Endothelial cell of umbilical vein (primary cell): ENCODE data around the gene NRDC. TPM values are rescaled to one million over a fixed set of nuclear protein-coding genes. Genes with fewer than 3 reads are reported as not detected.

Source experiments
- BruUV-seq: library from RNA; stranded (reverse); fragments of 400-500 nt; replicated peaks from 2 replicates; lab custom pipeline; 2021; lab: Mats Ljungman, UMichigan
- CTCF ChIA-PET: fragments of 300-600, 350-600 bp; sonication (Branson Sonifier 250); formaldehyde crosslinking; loops from one replicate; lab custom pipeline; 2021; ENCODE audit warnings: antibody characterized with exemption, inconsistent platforms; lab: Charles Lee
- POLR2A ChIA-PET: fragments of 300-600, 350-600 bp; sonication (Branson Sonifier 250); formaldehyde crosslinking; loops from one replicate; lab custom pipeline; 2021; ENCODE audit warnings: antibody characterized with exemption, inconsistent platforms; lab: Charles Lee
- DNase-seq: peaks from one replicate; pipeline ENCODE4 v3.0.0-alpha.2; 2011; ENCODE audit warnings: low read depth, low spot score
- FAIRE-seq: peaks from 2 replicates; lab custom pipeline; 2011; peaks lifted over from hg19 to GRCh38; lab: Jason Lieb, UNC
- H2AFZ ChIP-seq: 2 replicates; pipeline ENCODE4 v1.6.0; 2012; ENCODE audit warnings: low read depth, low read length, control low read depth, inconsistent platforms
- H3K27ac ChIP-seq: 2 replicates; pipeline ENCODE4 v1.5.1; 2011; ENCODE audit warnings: low read depth, mild to moderate bottlenecking, control low read depth, low read length, moderate library complexity; ENCODE audit not compliant: insufficient read depth
- H3K27me3 ChIP-seq, 2 experiments: 2 replicates each; pipeline versions ENCODE4 v1.6.0 to v1.6.1; 2011; ENCODE audit warnings: low read length in 2 of 2, mixed read lengths in 1 of 2; ENCODE audit not compliant: control insufficient read depth in 2 of 2, insufficient read depth in 2 of 2
- H3K36me3 ChIP-seq, 2 experiments: 2 replicates in 1 of 2; 3 replicates in 1 of 2; pipeline ENCODE4 v1.5.1; 2011; ENCODE audit warnings: low read length in 2 of 2, mild to moderate bottlenecking in 1 of 2, moderate library complexity in 1 of 2; ENCODE audit not compliant: control insufficient read depth in 2 of 2, insufficient read depth in 2 of 2; ENCODE audit errors: extremely low read depth in 1 of 2
- H3K4me1 ChIP-seq: 3 replicates; pipeline ENCODE4 v1.5.1; 2011; ENCODE audit warnings: mild to moderate bottlenecking, low read length; ENCODE audit not compliant: control insufficient read depth, insufficient read depth; ENCODE audit errors: extremely low read depth
- H3K4me2 ChIP-seq: 2 replicates; pipeline ENCODE4 v1.6.1; 2011; ENCODE audit warnings: low read length, control low read depth, mixed read lengths; ENCODE audit not compliant: insufficient read depth
- H3K4me3 ChIP-seq, 3 experiments: fragments of 200-600 bp in 1 of 3; sonication (generic), shearing (Covaris generic) in 1 of 3; replicated peaks in 1 of 3; 2 replicates each; pipeline ENCODE4 v1.5.1; 2011 to 2016; ENCODE audit warnings: control low read depth in 3 of 3, low read length in 3 of 3, mild to moderate bottlenecking in 2 of 3, inconsistent platforms in 1 of 3, low read depth in 1 of 3, moderate library complexity in 1 of 3; ENCODE audit not compliant: insufficient read depth in 1 of 3
- H3K79me2 ChIP-seq: 2 replicates; pipeline ENCODE4 v1.6.0; 2012; ENCODE audit warnings: low read length, inconsistent platforms; ENCODE audit not compliant: control insufficient read depth, insufficient read depth
- H3K9ac ChIP-seq: replicated peaks from 2 replicates; pipeline ENCODE3; 2011; ENCODE audit warnings: low read length, control low read depth; ENCODE audit not compliant: insufficient read depth; ENCODE audit errors: extremely low read depth
- H3K9me1 ChIP-seq: replicated peaks from 3 replicates; pipeline ENCODE4 v1.6.0; 2011; ENCODE audit warnings: mild to moderate bottlenecking, low read length; ENCODE audit not compliant: control insufficient read depth, insufficient read depth; ENCODE audit errors: extremely low read depth
- H3K9me3 ChIP-seq: replicated peaks from 2 replicates; pipeline ENCODE4 v1.5.1; 2012; ENCODE audit warnings: low read length, inconsistent platforms; ENCODE audit not compliant: control insufficient read depth, insufficient read depth
- H4K20me1 ChIP-seq: replicated peaks from 2 replicates; pipeline ENCODE3; 2011; ENCODE audit warnings: mild to moderate bottlenecking, low read length; ENCODE audit not compliant: control insufficient read depth, insufficient read depth; ENCODE audit errors: extremely low read depth
- CTCF ChIP-seq, 2 donors: IDR thresholded peaks; 1 replicate in 1 of 2; 2 replicates in 1 of 2; pipeline ENCODE4 v1.5.1; 2011; ENCODE audit warnings: low read length in 2 of 2, mild to moderate bottlenecking in 2 of 2, moderate library complexity in 2 of 2, control low read depth in 1 of 2, inconsistent platforms in 1 of 2, low read depth in 1 of 2; ENCODE audit not compliant: insufficient read depth in 1 of 2; ENCODE audit errors: extremely low read depth in 1 of 2
- EZH2 ChIP-seq: IDR thresholded peaks from 2 replicates; pipeline ENCODE4 v1.6.1; 2012; ENCODE audit warnings: borderline replicate concordance, low read depth, mild to moderate bottlenecking, moderate library complexity, low read length, inconsistent platforms; ENCODE audit not compliant: severe bottlenecking
- FOS ChIP-seq: IDR thresholded peaks from 2 replicates; pipeline ENCODE4 v1.6.1; 2011; ENCODE audit warnings: mild to moderate bottlenecking, low read length, moderate library complexity, borderline replicate concordance; ENCODE audit not compliant: insufficient read depth
- GATA2 ChIP-seq: IDR thresholded peaks from 2 replicates; pipeline ENCODE4 v1.7.0; 2011; ENCODE audit warnings: low read depth, mild to moderate bottlenecking, moderate library complexity, mixed read lengths, low read length; ENCODE audit not compliant: insufficient read length, insufficient read depth
- JUN ChIP-seq: IDR thresholded peaks from 2 replicates; pipeline ENCODE4 v1.6.1; 2011; ENCODE audit warnings: borderline replicate concordance, low read depth; ENCODE audit not compliant: insufficient read length, insufficient read depth
- MAX ChIP-seq: IDR thresholded peaks from 2 replicates; pipeline ENCODE4 v1.6.1; 2011; ENCODE audit not compliant: insufficient read depth, insufficient read length
- MYC ChIP-seq: IDR thresholded peaks from one replicate; pipeline ENCODE4 v1.6.1; 2011; ENCODE audit warnings: mild to moderate bottlenecking, low read depth, low read length
- POLR2A ChIP-seq: IDR thresholded peaks from 2 replicates; pipeline ENCODE4 v1.6.1; 2012; ENCODE audit warnings: low read depth, mild to moderate bottlenecking, control low read depth, low read length
- POLR2AphosphoS5 ChIP-seq: IDR thresholded peaks from 2 replicates; pipeline ENCODE4 v1.6.1; 2012; ENCODE audit warnings: low read depth, mild to moderate bottlenecking, control low read depth, low read length, moderate library complexity; ENCODE audit not compliant: insufficient read depth
- dilution Hi-C: fragments of 300-500 bp; cut with MboI; formaldehyde crosslinking; loops from one replicate; pipeline ENCODE4 v1.15.0; 2019; ENCODE audit warnings: low sequenced_read_pairs; ENCODE audit not compliant: extremely low pct_ligation_motif_present
- intact Hi-C: fragments of 100-400 bp; cut with micrococcal nuclease; formaldehyde crosslinking; loops from one replicate; pipeline ENCODE4 v1.10.0; 2022
- polyA plus RNA-seq, 4 experiments: library from polyadenylated mRNA; depleted of rRNA in 3 of 4; stranded (reverse) in 3 of 4; unstranded in 1 of 4; fragments of >200 nt; gene quantifications; 2 replicates each; pipeline versions ENCODE4 v1.2.1 to v1.2.3, GENCODE V29; 2011 to 2012; ENCODE audit warnings: missing spikeins in 1 of 4
- total RNA-seq: library from RNA; stranded (reverse); gene quantifications from 2 replicates; pipeline ENCODE4 v1.2.3, GENCODE V29; 2021

The NRDC gene
- total and polyA plus RNA-seq, 2 donors (not counting 3 experiments of a cell fraction or from before 2014, with no cell fraction given) = 41.8 to 146 TPM

- Histone ChIP-seq H3K4me3 (no peak overlapping the region), H3K4me1 (peaks cover 7% of the 10 kb centered on the region), H3K79me2 (no peaks in the 10 kb centered on the region), H3K27ac (no peak overlapping the region), H4K20me1 (no peaks in the 10 kb centered on the region), H2AFZ (no peak overlapping the region), H3K36me3 (no peaks in the 10 kb centered on the region), H3K9me1 (no peaks in the 10 kb centered on the region), H3K4me2 (no peak overlapping the region), H3K9ac (no peak overlapping the region), H3K27me3 (no peaks in the 10 kb centered on the region), H3K9me3 (no peaks in the 10 kb centered on the region)
- ChIA-PET CTCF (interaction anchor here (0.8 to 2.2 kb wide), 5 partner anchors 8 to 192 kb away, joined by 3 to 9 read pairs (median 6); no protein-coding TSS in a partner anchor), POLR2A (no interaction called here)
- BruUV-seq = no TSS peak
- dilution Hi-C loops = no loop called here
- intact Hi-C loops = no loop called here
- DNase-seq (no peak), FAIRE-seq (no peak)
- TF ChIP-seq POLR2AphosphoS5 = no peak
- TF ChIP-seq EZH2 = no peak
- no peak for TF ChIP-seq MYC
- no peak for TF ChIP-seq JUN
- no peak for TF ChIP-seq CTCF (IDR thresholded peaks at IDR 0.05; ENCODE audit: extremely low read depth in 1 of 2, insufficient read depth in 1 of 2, low read depth in 1 of 2, low read length in 2 of 2)
- no peak for TF ChIP-seq GATA2
- no peak for TF ChIP-seq FOS
- TF ChIP-seq MAX = no peak
- no peak for TF ChIP-seq POLR2A
These were observed 117.7 kb downstream of the NRDC start for GRCh38 chr1:51760872-51761271.
